Keratinocyte (primary cell): ENCODE data around the gene ERICH6B. TPM values are rescaled to one million over a fixed set of nuclear protein-coding genes. Genes with fewer than 3 reads are reported as not detected.

Experiments
- DNase-seq: peaks from one replicate; pipeline ENCODE4 v3.0.0-alpha.2; 2011; ENCODE audit warnings: low read depth, missing footprints, low spot score
- FAIRE-seq: peaks from 2 replicates; lab custom pipeline; 2011; peaks lifted over from hg19 to GRCh38; lab: Jason Lieb, UNC
- H2AFZ ChIP-seq: 2 replicates; pipeline ENCODE4 v1.6.0; 2012; ENCODE audit warnings: low read length, control low read depth, inconsistent platforms; ENCODE audit not compliant: control insufficient read depth
- H3K27ac ChIP-seq: 2 replicates; pipeline ENCODE4 v1.5.1; 2011; ENCODE audit warnings: low read length; ENCODE audit not compliant: control insufficient read depth, insufficient read depth
- H3K27me3 ChIP-seq: 3 replicates; pipeline ENCODE4 v1.6.0; 2011; ENCODE audit warnings: low read length; ENCODE audit not compliant: control insufficient read depth, insufficient read depth; ENCODE audit errors: extremely low read depth
- H3K36me3 ChIP-seq, 2 experiments: 2 replicates in 1 of 2; 3 replicates in 1 of 2; pipeline ENCODE4 v1.5.1; 2011; ENCODE audit warnings: low read length in 2 of 2, mild to moderate bottlenecking in 1 of 2; ENCODE audit not compliant: control insufficient read depth in 2 of 2, insufficient read depth in 2 of 2; ENCODE audit errors: extremely low read depth in 1 of 2
- H3K4me1 ChIP-seq: 3 replicates; pipeline ENCODE4 v1.5.1; 2011; ENCODE audit warnings: low read length; ENCODE audit not compliant: control insufficient read depth, insufficient read depth; ENCODE audit errors: extremely low read depth
- H3K4me2 ChIP-seq: 3 replicates; pipeline ENCODE4 v1.6.0; 2011; ENCODE audit warnings: low read depth, low read length; ENCODE audit not compliant: control insufficient read depth, insufficient read depth; ENCODE audit errors: extremely low read depth
- H3K4me3 ChIP-seq, 3 experiments: fragments of 200-600 bp in 1 of 3; sonication (generic) in 1 of 3; 2 replicates in 2 of 3; 3 replicates in 1 of 3; pipeline ENCODE4 v1.5.1; 2011 to 2016; ENCODE audit warnings: low read length in 3 of 3, mild to moderate bottlenecking in 3 of 3, control low read depth in 2 of 3, inconsistent platforms in 1 of 3, low read depth in 1 of 3, mixed read lengths in 1 of 3, mixed run types in 1 of 3, moderate library complexity in 1 of 3; ENCODE audit not compliant: control insufficient read depth in 2 of 3, insufficient read depth in 2 of 3; ENCODE audit errors: extremely low read depth in 1 of 3
- H3K79me2 ChIP-seq: 2 replicates; pipeline ENCODE4 v1.6.0; 2012; ENCODE audit warnings: low read length; ENCODE audit not compliant: control insufficient read depth, insufficient read depth
- H3K9ac ChIP-seq: 3 replicates; pipeline ENCODE4 v1.6.0; 2011; ENCODE audit warnings: low read length; ENCODE audit not compliant: control insufficient read depth, insufficient read depth; ENCODE audit errors: extremely low read depth
- H3K9me1 ChIP-seq: 3 replicates; pipeline ENCODE4 v1.6.0; 2011; ENCODE audit warnings: low read length; ENCODE audit not compliant: control insufficient read depth, insufficient read depth; ENCODE audit errors: extremely low read depth
- H3K9me3 ChIP-seq: 2 replicates; pipeline ENCODE4 v1.5.1; 2012; ENCODE audit warnings: low read depth, low read length; ENCODE audit not compliant: control insufficient read depth
- H4K20me1 ChIP-seq: 3 replicates; pipeline ENCODE4 v1.6.0; 2011; ENCODE audit warnings: low read length; ENCODE audit not compliant: control insufficient read depth, insufficient read depth; ENCODE audit errors: extremely low read depth
- CTCF ChIP-seq, 3 experiments: IDR thresholded peaks in 1 of 3; conservative IDR thresholded peaks in 1 of 3; optimal IDR thresholded peaks in 1 of 3; 2 replicates in 2 of 3; 3 replicates in 1 of 3; pipeline versions ENCODE3 to v1.5.1; 2011; ENCODE audit warnings: low read length in 3 of 3, mild to moderate bottlenecking in 3 of 3, moderate library complexity in 2 of 3, control low read depth in 1 of 3, inconsistent platforms in 1 of 3; ENCODE audit not compliant: insufficient read depth in 2 of 3; ENCODE audit errors: extremely low read depth in 1 of 3
- EZH2 ChIP-seq: IDR thresholded peaks from one replicate; pipeline ENCODE4 v1.6.1; 2012; ENCODE audit warnings: inconsistent platforms, mild to moderate bottlenecking, low read length, moderate library complexity
- dilution Hi-C: fragments of 300-500 bp; cut with MboI; formaldehyde crosslinking; loops from one replicate; pipeline ENCODE4 v1.7.0; 2020; ENCODE audit warnings: low sequenced_read_pairs; ENCODE audit not compliant: extremely low pct_ligation_motif_present
- polyA plus RNA-seq, 5 experiments: library from polyadenylated mRNA; depleted of rRNA in 3 of 5; stranded (reverse) in 3 of 5; stranded (forward) in 1 of 5; unstranded in 1 of 5; fragments of >200 nt; gene quantifications; 1 replicate in 1 of 5; 2 replicates in 3 of 5; 3 replicates in 1 of 5; pipeline versions ENCODE4 v1.2.1 to v1.2.3, GENCODE V29; 2011 to 2012; ENCODE audit warnings: missing spikeins in 2 of 5, low read depth in 1 of 5, low replicate concordance in 1 of 5

ERICH6B gene
- polyA plus RNA-seq, 1 donor (not counting 4 experiments of a cell fraction or from before 2014, with no cell fraction given): not detected

GRCh38 chr13:45516757-45517156 is 98.8 kb downstream of the ERICH6B start:
- TF ChIP-seq EZH2 (no peak), CTCF (optimal IDR thresholded peaks at IDR 0.05 in 1 of 3, IDR thresholded peaks at IDR 0.05 in 1 of 3, conservative IDR thresholded peaks at IDR 0.05 in 1 of 3; ENCODE audit: extremely low read depth in 1 of 3, insufficient read depth in 2 of 3, low read length in 3 of 3) (no peak)
- peaks cover 19 to 48% of the 10 kb centered on the region in 2 experiments for H3K36me3 ChIP-seq
- no peak overlapping the region for H3K27ac ChIP-seq
- FAIRE-seq (no peak), DNase-seq (no peak)
- no peak overlapping the region for H3K9ac ChIP-seq
- H4K20me1 ChIP-seq: no peaks in the 10 kb centered on the region
- no peak overlapping the region for H2AFZ ChIP-seq
- H3K27me3 ChIP-seq: no peaks in the 10 kb centered on the region
- dilution Hi-C loops: no loop called here
- peaks cover 28% of the 10 kb centered on the region for H3K4me1 ChIP-seq
- H3K79me2 ChIP-seq: peaks cover 1% of the 10 kb centered on the region
- no peak overlapping the region for H3K4me3 ChIP-seq
- H3K9me3 ChIP-seq: no peaks in the 10 kb centered on the region
- no peak overlapping the region for H3K4me2 ChIP-seq
- H3K9me1 ChIP-seq: no peaks in the 10 kb centered on the region

- Histone ChIP-seq H3K27ac (peak overlapping the region; percentile 37), H4K20me1 (no peaks in the 10 kb centered on the region), H3K4me3 (no peak overlapping the region), H3K4me1 (peaks cover 21% of the 10 kb centered on the region), H3K79me2 (no peaks in the 10 kb centered on the region), H3K9me1 (no peaks in the 10 kb centered on the region), H3K4me2 (peak overlapping the region; percentile 25), H3K36me3 (peaks cover 18 to 41% of the 10 kb centered on the region in 2 experiments), H3K9me3 (no peaks in the 10 kb centered on the region), H2AFZ (no peak overlapping the region), H3K27me3 (no peaks in the 10 kb centered on the region), H3K9ac (no peak overlapping the region)
- DNase-seq: no peak
- dilution Hi-C loops: no loop called here
- TF ChIP-seq CTCF (optimal IDR thresholded peaks at IDR 0.05 in 1 of 3, IDR thresholded peaks at IDR 0.05 in 1 of 3, conservative IDR thresholded peaks at IDR 0.05 in 1 of 3; ENCODE audit: extremely low read depth in 1 of 3, insufficient read depth in 2 of 3, low read length in 3 of 3): no peak
- FAIRE-seq: no peak
Observed at GRCh38 chr13:45512098-45512496, 103.4 kb downstream of the ERICH6B start.
